ENCODE data around the gene IFT122. TPM values are rescaled to one million over a fixed set of nuclear protein-coding genes. Genes with fewer than 3 reads are reported as not detected.

IFT122 gene
- total and polyA plus RNA-seq, 12 donors: 15.7 to 38.4 (median 23.6) TPM

- Histone ChIP-seq H3K4me3 (no peak overlapping the region), H3K4me1 (replicated peaks in 1 of 2) (peaks cover 10 to 13% of the 10 kb centered on the region in 2 donors), H3K27ac (no peak overlapping the region), H3K36me3 (replicated peaks in 1 of 2) (no peaks in the 10 kb centered on the region), H3K27me3 (no peaks in the 10 kb centered on the region), H3K9me3 (replicated peaks in 1 of 3) (no peaks in the 10 kb centered on the region)
- TF ChIP-seq CTCF (IDR thresholded peaks at IDR 0.05) (no peak), POLR2A (IDR thresholded peaks at IDR 0.05) (no peak)
- intact Hi-C loops (cut with DNase I): no loop called here
- 83 to 91% (median 88%) methylated on average over 4 of the region's 4 CpGs for WGBS, 4 donors
- DNase-seq: no peak
Observed at GRCh38 chr3:129402616-129403015, 37.4 kb upstream of the IFT122 start.

- Histone ChIP-seq H3K27me3 (no peaks in the 10 kb centered on the region), H3K4me3 (no peak overlapping the region), H3K4me1 (replicated peaks in 1 of 2) (peaks cover 5 to 6% of the 10 kb centered on the region in 2 donors), H3K9me3 (replicated peaks in 1 of 3) (no peaks in the 10 kb centered on the region), H3K27ac (no peak overlapping the region), H3K36me3 (replicated peaks in 1 of 2) (no peaks in the 10 kb centered on the region)
- intact Hi-C loops (cut with DNase I): no loop called here
- no peak for DNase-seq
- 82 to 100% (median 92%) methylated on average over 2 to 7 of the region's 7 CpGs for WGBS, 4 donors
- TF ChIP-seq POLR2A (IDR thresholded peaks at IDR 0.05) (no peak), CTCF (IDR thresholded peaks at IDR 0.05) (no peak)
Observed at GRCh38 chr3:129403450-129403849, 36.6 kb upstream of the IFT122 start.

- no peak for DNase-seq
- H3K27me3 ChIP-seq: no peaks in the 10 kb centered on the region
- intact Hi-C loops (cut with DNase I): no loop called here
- TF ChIP-seq CTCF (IDR thresholded peaks at IDR 0.05) (no peak), POLR2A (IDR thresholded peaks at IDR 0.05) (no peak)
- 82 to 90% (median 84%) methylated on average over 6 to 8 of the region's 8 CpGs for WGBS, 4 donors
- H3K4me1 ChIP-seq (replicated peaks in 1 of 2): peaks cover 3 to 5% of the 10 kb centered on the region in 2 donors
- no peaks in the 10 kb centered on the region for H3K9me3 ChIP-seq (replicated peaks in 1 of 3)
- no peak overlapping the region for H3K27ac ChIP-seq
- no peaks in the 10 kb centered on the region for H3K36me3 ChIP-seq (replicated peaks in 1 of 2)
- H3K4me3 ChIP-seq: no peak overlapping the region
Observed at GRCh38 chr3:129404130-129404529, 35.9 kb upstream of the IFT122 start.

- WGBS, 4 donors: 67 to 88% (median 81%) methylated on average over 5 of the region's 5 CpGs
- Histone ChIP-seq H3K4me3 (no peak overlapping the region), H3K27me3 (no peaks in the 10 kb centered on the region), H3K36me3 (replicated peaks in 1 of 2) (no peaks in the 10 kb centered on the region), H3K9me3 (replicated peaks in 1 of 3) (no peaks in the 10 kb centered on the region), H3K27ac (no peak overlapping the region), H3K4me1 (replicated peaks in 1 of 2) (peaks cover 3 to 9% of the 10 kb centered on the region in 2 donors)
- TF ChIP-seq CTCF (IDR thresholded peaks at IDR 0.05) (no peak), POLR2A (IDR thresholded peaks at IDR 0.05) (no peak)
- intact Hi-C loops (cut with DNase I): no loop called here
- no peak for DNase-seq
Observed at GRCh38 chr3:129404610-129405009, 35.4 kb upstream of the IFT122 start.
